Stimulated activated CD4-positive, alpha-beta T cell treated with anti-CD3 and anti-CD28 coated beads, Interleukin-1b, Interleukin-23, amount 100 ng/mL, for 1 hour (primary cell): ENCODE results near the gene FCHSD2.
"Not testable (repeated sequence)": the region's sequence is repeated elsewhere in the genome, so short reads cannot be mapped to it uniquely, and the experiment has no call there.

ENCODE experiments used
- DNase-seq, 2 donors: peaks; one replicate each; pipeline ENCODE4 v3.0.0-alpha.2; 2020; ENCODE audit warnings: low read depth in 2 of 2

Gene FCHSD2

DNA sequence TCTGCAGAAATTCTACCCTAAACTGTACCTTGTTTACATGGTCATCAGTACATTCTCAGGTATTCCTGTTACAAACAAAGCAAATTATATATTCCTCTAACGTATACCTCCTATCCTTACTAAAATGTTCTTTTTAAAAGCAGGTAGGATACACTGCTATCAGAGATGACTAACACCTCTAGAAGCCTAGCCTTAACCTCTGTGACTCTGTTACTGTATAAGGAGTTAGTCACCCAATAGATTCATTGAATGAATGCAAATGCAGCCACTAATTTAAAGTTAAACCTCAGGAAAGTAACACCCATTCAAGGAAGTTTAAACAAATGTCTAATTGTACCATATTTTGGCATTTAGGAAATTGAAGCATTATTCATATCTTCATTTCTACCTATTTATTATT is 82.2 kb downstream of the FCHSD2 start:
- no peak for DNase-seq

DNA sequence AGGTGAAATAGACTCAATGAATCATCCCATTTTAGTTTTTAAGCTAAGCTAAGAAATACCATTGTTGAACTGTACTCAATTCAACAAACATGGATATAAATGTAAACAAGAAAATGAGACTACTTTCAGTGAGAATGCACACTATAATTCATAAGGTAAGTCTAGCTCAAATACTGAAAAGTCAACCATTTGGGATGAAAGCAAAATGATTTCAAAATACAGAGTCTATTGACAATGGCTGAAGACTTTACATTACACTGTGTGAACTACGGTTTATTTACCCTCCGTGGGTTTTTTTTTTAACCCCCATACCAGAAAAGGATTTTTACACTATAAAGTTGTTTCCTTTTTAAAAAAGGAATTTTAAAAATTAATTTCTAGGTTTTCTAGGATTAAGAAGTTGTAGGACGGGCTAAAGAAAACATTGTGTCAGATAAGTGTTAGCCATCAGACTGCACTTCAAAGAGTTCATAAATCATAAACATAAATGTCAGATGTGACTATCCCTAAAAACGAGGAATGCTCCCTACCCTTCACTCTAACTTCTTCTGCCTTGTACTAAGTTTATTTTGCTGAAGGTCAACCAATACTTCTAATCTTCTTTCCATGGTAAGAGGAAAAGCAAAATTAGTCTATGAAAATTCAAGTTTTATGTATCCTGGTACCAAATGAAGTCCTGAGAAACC is 83.0 kb downstream of the FCHSD2 start:
- no peak for DNase-seq

DNA sequence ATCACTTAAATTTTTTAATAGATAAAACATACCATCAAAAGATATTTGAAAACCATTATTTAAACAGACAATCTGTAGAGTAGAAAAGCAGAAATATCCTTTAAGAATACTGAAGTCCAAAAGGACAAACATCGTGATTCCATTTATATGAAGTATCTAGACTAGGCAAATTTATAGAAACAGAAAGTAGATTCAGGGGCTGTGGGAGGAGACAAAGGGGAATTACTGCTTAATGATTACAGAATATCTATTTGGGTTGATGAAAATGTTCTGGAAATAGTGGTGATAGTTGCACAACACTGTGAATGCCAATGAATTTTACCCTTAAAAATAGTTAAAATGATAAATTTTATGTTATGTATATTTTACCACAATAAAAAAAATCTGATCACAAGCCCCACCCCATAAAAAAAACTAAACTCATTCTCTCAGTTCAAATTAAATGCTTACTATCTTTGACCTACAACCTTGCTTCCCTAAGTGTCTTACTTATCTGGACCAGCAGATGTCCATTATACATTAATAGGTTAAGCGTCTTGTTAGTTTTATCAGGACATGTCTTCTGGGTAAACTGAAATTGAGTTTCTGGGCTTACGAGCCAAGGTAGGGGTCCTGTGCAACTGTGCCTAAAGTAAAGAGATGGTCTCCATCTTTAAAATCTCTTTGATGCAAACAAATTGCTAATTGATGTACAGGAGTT is 86.3 kb downstream of the FCHSD2 start:
- DNase-seq: no peak

DNA sequence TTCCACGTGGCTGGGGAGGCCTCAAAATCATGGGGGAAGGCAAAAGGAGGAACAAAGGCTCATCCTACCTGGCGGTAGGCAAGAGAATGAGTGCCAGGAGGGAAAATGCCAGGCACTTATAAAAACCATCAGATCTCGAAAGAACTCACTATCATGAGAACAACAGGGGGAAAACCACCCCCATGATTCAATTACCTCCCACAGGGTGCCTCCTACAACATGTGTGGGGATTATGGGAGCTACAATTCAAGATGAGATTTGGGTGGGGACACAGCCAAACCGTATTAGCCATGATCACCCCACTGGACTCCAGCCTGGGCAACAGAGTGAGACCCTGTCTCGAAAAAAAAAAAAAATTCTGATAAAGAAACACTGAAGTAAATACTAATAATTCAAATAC is 87.1 kb downstream of the FCHSD2 start:
- no peak for DNase-seq

DNA sequence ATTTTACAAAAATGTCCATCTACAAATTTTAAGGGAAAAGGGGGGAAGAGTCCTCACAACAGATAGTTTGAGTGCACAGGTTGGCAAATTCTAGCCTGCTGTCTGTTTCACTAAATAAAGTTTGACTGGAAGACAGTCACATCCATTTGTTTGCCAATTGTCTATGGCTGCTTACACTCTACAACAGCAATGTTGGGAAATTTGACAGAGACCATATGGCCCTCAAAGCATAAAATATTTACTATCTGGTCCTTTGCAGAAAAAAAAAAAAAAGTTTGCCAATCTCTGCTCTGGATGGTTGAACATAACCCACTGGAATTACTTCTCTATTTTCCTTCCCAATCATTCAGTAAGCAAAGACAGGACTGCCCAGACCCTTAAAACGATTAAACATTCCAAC is 88.2 kb downstream of the FCHSD2 start:
- no peak for DNase-seq

DNA sequence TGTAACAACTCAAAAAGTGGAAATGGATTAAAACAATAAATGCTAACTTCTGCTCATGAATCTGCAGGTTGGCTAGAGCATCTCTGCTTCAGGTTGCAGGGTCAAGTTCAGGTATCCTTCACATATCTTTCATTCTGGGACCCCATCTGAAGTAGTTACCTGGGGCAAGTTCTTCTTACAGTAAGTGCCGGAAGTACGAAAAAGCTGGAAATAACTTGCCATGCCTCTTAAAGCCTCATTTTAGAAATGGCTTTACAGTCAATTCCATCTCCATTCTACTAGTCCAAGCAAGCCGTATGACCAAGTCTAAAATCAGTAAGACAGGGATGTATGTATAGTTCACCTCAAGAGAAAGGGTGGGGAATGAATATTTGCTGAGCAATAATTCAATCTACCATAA is 93.7 kb downstream of the FCHSD2 start:
- DNase-seq: no peak

DNA sequence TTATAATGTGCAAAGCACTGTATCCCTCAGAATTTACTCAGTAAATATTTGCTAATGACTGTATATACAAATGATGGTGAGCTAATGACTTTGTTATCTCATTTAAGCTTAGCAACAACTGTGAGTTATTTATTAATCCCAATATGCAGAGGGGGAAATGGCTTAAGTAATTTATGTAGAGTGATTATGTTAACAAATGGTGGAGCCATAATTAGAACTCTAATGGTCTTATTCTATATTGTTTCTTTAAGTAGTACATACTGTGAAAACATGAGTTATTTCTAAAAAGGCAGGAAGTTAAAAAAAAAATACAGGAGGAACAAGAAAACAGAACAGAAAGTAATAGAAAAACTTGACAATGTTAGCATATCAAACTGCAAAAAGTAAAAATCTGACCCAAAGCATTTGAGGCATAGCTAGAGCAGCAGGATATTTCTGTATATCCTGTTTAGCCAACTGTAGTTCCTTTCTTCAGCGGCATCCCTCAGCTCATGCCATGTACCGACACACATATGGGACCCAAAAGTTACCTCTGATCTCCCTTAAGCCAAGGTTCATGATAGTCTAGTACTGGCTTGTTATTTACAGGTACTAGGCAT is 94.2 kb downstream of the FCHSD2 start:
- DNase-seq: no peak

DNA sequence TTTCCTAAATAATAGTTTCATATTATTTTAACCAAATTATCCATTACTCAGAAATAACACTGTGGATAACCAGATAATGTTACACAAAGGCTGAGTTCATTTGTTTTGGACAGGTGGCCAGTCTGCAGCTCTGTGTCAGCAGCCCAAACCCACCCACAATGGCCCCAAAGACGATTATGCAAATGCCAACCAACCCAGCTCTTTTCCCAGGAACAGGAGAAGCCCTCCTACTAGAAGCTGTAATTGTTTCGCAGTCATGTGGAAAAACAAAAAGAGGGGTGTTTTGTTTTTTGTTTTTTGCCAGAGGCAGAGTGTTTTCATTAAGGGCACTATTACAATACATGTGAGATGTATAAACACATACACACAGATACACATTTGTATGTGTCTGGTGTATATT is 102.1 kb downstream of the FCHSD2 start:
- DNase-seq: no peak

DNA sequence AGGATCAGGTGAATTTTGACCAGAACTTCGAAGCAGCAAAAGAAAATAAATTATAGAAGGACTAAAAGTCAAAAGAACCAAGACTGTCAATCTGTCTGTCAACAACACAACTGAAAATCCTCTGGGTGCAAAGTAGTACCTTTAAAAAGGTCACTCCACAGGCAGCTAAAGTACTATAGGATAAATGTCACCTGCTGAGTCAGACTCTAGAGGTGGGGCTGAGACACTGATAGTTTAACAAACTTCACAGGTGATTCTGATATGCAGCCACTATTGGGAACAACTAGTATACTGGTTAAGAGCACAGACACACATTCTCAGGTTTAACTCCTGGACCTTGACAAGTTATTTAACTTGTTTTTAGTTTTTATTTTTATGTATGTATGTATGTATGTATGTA is 107.3 kb downstream of the FCHSD2 start:
- DNase-seq: no peak

DNA sequence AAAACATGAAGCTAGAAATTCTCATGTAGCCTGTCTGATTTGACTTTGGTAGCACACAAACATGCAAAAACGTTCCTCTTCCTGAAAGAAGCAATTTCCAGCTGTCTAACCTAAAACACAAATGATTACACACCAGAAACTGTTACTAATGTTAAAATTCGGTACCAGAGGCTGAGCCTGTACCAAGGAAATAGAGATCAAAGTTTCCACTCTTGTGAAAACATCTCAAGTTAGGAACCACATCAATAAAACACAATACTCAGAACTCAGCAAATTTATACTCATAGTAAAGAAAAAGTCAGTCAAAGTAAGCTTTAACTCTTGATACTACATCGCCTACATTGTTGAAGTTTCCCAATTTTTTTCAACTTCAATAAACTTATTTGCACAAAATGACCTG is 107.8 kb downstream of the FCHSD2 start:
- DNase-seq: no peak

DNA sequence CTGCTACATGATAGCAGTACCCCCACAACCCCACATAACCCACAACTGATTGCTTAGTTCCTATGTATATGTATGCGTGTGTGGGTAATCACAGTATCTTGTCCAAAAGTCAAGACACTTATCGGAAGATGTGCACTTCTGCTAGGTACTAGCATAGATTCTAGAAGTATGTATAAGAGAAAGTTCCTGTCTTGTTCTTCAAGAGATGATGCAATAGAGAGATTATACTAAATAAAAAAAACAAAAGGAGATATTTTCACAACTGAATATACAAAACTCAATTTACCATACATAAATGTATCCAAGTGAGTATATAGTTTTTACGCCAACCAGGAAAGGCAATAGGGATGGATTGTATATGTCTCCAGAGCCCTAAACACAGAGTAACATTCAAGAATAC is 112.0 kb downstream of the FCHSD2 start:
- DNase-seq: no peak

DNA sequence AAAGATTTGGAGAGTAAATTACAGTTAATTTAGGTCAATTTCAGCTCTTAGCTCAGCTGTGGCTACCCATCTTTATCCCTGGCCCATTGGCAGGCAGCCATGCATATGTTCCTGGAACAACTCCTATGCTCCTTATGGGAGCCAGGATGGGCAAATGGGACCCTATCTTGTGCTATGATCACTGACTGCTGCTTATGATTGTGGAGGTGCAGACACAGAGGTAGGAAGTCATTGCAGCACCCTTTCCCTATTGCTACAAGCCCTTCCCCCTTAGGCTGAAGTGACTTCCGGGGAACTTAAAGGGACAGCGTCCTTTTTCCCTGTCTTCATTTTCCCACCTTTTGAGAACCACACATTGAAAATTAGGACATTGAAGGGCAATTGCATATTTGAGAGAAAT is 112.7 kb downstream of the FCHSD2 start:
- no peak for DNase-seq

DNA sequence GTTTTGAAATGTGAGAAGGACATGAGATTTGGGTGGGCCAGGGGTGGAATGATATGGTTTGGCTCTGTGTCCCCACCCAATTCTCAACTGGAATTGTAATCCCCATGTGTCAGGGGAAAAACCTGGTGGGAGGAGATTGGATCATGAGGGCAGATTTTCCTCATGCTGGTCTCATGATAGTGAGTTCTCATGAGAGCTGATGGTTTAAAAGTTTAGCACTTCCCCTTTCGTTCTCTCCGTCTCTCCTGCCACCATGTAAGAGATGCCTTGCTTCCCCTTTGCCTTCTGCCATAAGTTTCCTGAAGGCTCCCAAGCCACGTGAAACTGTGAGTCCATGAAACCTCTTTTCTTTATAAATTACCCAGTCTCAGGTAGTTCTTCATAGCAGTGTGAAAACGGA is 113.5 kb downstream of the FCHSD2 start:
- no peak for DNase-seq

DNA sequence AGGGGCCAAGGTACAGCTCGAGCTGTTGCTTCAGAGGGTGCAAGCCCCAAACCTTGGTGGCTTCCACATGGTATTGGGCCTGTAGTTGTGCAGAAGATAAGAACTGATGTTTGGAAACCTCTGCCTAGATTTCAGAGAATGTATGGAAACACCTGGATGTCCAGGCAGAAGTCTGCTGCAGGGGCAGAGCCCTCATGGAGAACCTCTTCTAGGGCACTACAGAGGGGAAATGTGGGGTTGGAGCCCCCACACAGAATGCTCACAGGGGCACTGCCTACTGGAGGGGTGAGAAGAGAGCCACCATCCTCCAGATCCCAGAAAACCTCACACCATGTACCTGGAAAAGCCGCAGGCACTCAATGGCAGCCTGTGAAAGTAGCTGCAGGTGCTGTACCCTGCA is 114.3 kb downstream of the FCHSD2 start:
- not testable (repeated sequence) for DNase-seq

DNA sequence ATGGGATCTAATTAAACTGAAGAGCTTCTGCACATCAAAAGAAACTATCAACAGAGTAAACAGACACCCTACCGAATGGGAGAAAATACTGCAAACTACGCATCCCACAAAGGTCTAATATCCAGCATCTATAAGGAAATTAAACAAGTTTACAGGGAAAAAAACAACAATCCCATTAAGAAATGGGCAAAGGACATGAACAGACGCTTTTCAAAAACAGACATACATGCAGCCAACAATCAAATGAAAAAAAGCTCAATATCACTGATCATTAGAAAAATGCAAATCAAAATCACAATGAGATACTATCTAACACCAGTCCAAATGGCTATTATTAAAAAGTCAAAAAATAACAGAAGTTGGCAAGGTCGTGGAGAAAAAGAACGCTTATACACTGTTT is 117.5 kb downstream of the FCHSD2 start:
- no peak for DNase-seq

DNA sequence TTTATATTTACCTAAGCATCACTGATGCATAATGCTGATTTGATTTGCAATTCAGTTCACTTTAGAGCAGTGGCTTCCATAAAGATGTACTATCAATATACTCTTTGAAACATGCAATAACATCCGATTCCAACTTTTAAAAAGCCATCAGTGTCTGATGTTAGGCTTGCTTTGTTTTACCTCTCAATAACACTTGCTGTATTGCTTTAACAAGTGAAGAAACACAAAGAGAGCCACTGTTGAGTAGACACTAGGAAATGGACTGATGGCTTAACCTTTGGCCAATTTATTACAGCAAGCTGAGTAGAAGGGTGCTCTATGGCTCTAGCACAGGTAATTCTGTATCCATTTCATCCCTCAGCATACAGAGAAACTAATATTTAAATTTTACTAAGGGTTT is 122.1 kb downstream of the FCHSD2 start:
- DNase-seq: no peak

DNA sequence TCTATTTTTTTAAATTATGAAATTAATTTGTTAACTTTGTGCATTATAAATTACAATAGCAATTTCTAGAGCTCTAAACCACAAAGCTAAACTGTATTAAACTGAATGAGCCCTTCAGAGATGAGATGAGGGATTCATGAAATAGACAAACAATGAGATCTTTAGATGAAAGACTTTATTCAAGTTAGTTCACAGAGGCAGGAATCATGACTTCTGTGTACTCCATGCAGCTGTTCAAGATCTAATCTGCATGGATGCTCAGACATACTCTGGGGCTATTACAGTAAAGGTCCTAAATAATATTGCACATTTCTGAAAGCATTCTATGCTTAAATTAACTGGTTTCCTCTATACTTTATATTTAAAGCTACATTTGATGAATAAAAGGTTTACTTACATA is 122.7 kb downstream of the FCHSD2 start:
- DNase-seq: no peak

DNA sequence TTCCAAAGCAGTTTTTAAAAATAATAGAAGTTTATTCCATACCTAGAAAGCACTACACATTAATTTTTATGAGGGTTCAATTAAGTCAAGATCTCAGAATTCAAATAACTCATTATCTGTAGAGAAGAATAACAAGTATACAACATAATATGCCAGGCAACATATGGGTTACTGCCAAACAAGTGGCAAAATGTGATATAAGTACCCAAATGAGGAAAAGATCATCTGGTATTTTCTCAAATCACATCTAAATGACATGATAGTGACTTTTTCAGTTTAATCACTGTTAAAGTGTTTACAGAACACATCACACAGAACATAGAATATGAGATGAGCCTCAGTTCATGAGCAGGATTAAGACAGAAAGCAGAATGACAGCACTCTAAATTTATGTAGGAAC is 123.3 kb downstream of the FCHSD2 start:
- DNase-seq: no peak

DNA sequence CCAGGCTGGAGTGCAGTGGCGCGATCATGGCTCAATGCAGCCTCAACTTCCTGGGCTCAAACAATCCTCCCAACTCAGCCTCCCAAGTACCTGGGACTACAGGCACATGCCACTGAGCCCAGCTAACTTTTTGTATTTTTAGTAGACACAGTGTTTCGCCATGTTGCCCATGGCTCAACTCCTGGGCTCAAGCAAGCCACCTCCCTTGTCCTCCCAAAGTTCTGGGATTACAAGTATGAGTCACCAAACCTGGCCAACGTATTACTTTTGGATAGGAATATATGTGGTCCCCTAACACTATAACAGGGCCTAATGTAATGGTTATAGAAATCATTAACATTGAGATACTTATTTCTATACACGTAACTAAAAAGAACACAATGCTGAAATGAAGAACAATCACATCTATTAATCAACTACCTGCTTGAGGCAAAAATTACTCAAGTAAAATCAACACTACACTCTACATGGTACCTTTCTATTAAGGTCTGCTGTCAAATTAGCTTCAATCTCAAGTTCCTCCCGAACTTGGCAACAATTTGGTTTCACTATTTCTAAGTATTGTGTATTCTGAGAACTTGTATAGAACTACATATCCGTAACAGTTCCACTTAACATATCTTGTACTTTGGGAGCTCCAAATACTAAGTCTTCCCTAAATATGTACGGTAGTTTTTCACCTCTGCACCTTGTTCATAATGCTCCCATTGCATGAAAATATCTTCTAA is 124.9 kb downstream of the FCHSD2 start:
- no peak for DNase-seq

DNA sequence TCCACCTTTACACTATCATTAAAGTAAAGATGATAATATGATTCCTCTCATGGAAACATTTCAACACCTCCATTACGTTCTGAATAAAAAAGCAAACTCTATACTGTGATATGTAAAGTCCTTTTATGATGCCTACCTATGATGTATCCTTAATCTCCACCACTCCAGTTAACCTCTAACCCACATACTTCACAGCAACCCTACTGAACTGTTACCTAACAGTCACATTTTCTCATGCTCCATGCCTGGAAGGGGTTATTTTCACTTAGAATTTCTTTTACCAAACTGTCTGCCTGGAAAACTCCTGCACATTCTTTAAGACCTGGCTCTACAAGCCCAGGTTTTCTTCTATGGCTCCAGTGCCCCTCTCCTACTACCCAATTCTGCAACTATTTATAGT is 129.1 kb downstream of the FCHSD2 start:
- DNase-seq: no peak

DNA sequence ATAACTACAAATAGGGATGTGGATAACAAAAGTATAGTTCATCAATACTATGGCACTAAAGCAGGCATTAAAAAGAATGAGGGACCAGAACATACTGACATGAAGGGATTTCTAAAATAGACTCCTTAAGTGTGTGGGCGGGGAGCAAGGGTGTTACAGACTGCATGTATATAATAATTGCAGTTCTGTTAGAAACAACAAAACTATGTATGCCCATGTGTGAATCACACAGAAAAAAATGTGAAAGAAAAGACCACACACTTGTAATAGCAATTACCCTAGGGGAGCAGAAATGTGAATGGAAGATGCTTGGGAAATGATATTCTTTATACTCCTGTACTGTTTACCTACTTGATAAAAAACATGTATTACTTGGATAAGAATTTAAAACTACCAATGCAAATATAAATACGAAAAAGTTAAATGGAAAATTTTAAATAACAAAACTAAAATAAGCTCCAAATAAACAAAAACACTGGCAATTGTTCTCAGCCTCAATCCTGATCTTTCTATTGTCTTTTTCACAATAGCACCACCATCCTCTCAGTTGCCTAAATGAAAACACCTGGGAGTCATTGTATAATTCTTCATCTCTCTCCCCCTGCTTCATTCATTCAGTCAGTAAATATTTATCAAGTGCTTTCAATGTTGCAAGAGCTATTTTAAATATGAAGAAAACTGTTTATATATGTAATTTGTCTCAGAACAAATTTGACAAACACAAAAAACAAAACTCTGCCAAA is 129.8 kb downstream of the FCHSD2 start:
- no peak for DNase-seq
